Activated effector memory CD4-positive, alpha-beta T cell treated with Interleukin-2 at 50 U/mL for 16 hours (primary cell): ENCODE data around the gene HOMER3.
"Not testable (repeated sequence)": the region's sequence is repeated elsewhere in the genome, so short reads cannot be mapped to it uniquely, and the experiment has no call there.

Experiments used
- DNase-seq: peaks from one replicate; pipeline ENCODE4 v3.0.0-alpha.2; 2020

HOMER3 gene

GRCh38 chr19:18922228-18922985, 18.6 kb downstream of the HOMER3 start:
- DNase-seq = no peak

- DNase-seq = no peak
Measured at GRCh38 chr19:18921593-18921992, 19.4 kb downstream of the HOMER3 start.

- no peak for DNase-seq
Measured at GRCh38 chr19:18920400-18920799, 20.6 kb downstream of the HOMER3 start.

- DNase-seq = no peak
Measured at GRCh38 chr19:18919900-18920214, 21.2 kb downstream of the HOMER3 start.

- peak; percentile 95 for DNase-seq
Measured at GRCh38 chr19:18919086-18919899, 21.7 kb downstream of the HOMER3 start, which contains the start of the genes COPE and DDX49. Gene COPE, minus strand, starts transcription at chr19:18919387. Its CDS starts 39 bp downstream, at chr19:18919348. Gene DDX49, plus strand, starts transcription at chr19:18919715. Its CDS starts 27 bp downstream, at chr19:18919742.

GRCh38 chr19:18917593-18917992, 23.4 kb downstream of the HOMER3 start:
- DNase-seq = not testable (repeated sequence)

GRCh38 chr19:18915639-18916038, 25.4 kb downstream of the HOMER3 start:
- DNase-seq = no peak

- DNase-seq = no peak
Measured at GRCh38 chr19:18913466-18913865, 27.6 kb downstream of the HOMER3 start.

- no peak for DNase-seq
Measured at GRCh38 chr19:18912933-18913332, 28.1 kb downstream of the HOMER3 start.

GRCh38 chr19:18910801-18911436, 30.1 kb downstream of the HOMER3 start:
- DNase-seq = no peak

- no peak for DNase-seq
Measured at GRCh38 chr19:18910010-18910409, 31.0 kb downstream of the HOMER3 start.

GRCh38 chr19:18908917-18909619, 31.9 kb downstream of the HOMER3 start:
- no peak for DNase-seq

- DNase-seq = no peak
Measured at GRCh38 chr19:18906605-18907519, 34.2 kb downstream of the HOMER3 start.

GRCh38 chr19:18905513-18906236, 35.3 kb downstream of the HOMER3 start:
- no peak for DNase-seq

GRCh38 chr19:18905058-18905456, 36.0 kb downstream of the HOMER3 start:
- DNase-seq = no peak

- no peak for DNase-seq
Measured at GRCh38 chr19:18904334-18905057, 36.5 kb downstream of the HOMER3 start.

- no peak for DNase-seq
Measured at GRCh38 chr19:18903156-18904037, 37.6 kb downstream of the HOMER3 start.

- not testable (repeated sequence) for DNase-seq
Measured at GRCh38 chr19:18902519-18902918, 38.5 kb downstream of the HOMER3 start.

GRCh38 chr19:18901491-18901890, 39.5 kb downstream of the HOMER3 start:
- DNase-seq = no peak
